Glutamatergic neuron (in vitro differentiated cells): ENCODE data around the gene TNFRSF1A. TPM values are rescaled to one million over a fixed set of nuclear protein-coding genes. Genes with fewer than 3 reads are reported as not detected.

Source experiments
- DNase-seq: peaks from one replicate; pipeline ENCODE4 v3.0.0; 2022
- H3K27ac Mint-ChIP-seq: one replicate; pipeline ENCODE4 v1.8.0; 2020; ENCODE audit warnings: mild to moderate bottlenecking, mixed read lengths, inconsistent platforms; ENCODE audit not compliant: unreplicated experiment
- H3K27me3 Mint-ChIP-seq: one replicate; pipeline ENCODE4 v1.8.0; 2020; ENCODE audit warnings: mild to moderate bottlenecking, moderate library complexity, mixed read lengths, inconsistent platforms; ENCODE audit not compliant: unreplicated experiment
- H3K36me3 Mint-ChIP-seq: one replicate; pipeline ENCODE4 v1.8.0; 2020; ENCODE audit warnings: mild to moderate bottlenecking, mixed read lengths, inconsistent platforms; ENCODE audit not compliant: unreplicated experiment
- H3K4me1 Mint-ChIP-seq: one replicate; pipeline ENCODE4 v1.8.0; 2020; ENCODE audit warnings: mild to moderate bottlenecking, low read depth, mixed read lengths, inconsistent platforms; ENCODE audit not compliant: unreplicated experiment
- H3K4me3 Mint-ChIP-seq: one replicate; pipeline ENCODE4 v1.8.0; 2020; ENCODE audit warnings: mild to moderate bottlenecking, mixed read lengths, inconsistent platforms; ENCODE audit not compliant: unreplicated experiment
- H3K9me3 Mint-ChIP-seq: one replicate; pipeline ENCODE4 v1.8.0; 2020; ENCODE audit warnings: mild to moderate bottlenecking, moderate library complexity, mixed read lengths, inconsistent platforms; ENCODE audit not compliant: unreplicated experiment
- total RNA-seq: library from RNA; stranded (reverse); fragmentation: NEBNext Ultra II Directional; extraction: Animal tissue kit (Norgen Biotek cat#: 25700); gene quantifications from one replicate; pipeline ENCODE4 v1.2.1, GENCODE V29; 2021; ENCODE audit not compliant: unreplicated experiment
- TF ChIP-seq, protein P1 (sequence below): fragments of 200-600 bp; sonication (generic); IDR thresholded peaks from one replicate; pipeline ENCODE4 v1.5.0; 2021; ENCODE audit not compliant: partially characterized antibody, unreplicated experiment

Gene TNFRSF1A
- total RNA-seq, 1 donor from 2014 or later = 7.4 TPM

DNA sequence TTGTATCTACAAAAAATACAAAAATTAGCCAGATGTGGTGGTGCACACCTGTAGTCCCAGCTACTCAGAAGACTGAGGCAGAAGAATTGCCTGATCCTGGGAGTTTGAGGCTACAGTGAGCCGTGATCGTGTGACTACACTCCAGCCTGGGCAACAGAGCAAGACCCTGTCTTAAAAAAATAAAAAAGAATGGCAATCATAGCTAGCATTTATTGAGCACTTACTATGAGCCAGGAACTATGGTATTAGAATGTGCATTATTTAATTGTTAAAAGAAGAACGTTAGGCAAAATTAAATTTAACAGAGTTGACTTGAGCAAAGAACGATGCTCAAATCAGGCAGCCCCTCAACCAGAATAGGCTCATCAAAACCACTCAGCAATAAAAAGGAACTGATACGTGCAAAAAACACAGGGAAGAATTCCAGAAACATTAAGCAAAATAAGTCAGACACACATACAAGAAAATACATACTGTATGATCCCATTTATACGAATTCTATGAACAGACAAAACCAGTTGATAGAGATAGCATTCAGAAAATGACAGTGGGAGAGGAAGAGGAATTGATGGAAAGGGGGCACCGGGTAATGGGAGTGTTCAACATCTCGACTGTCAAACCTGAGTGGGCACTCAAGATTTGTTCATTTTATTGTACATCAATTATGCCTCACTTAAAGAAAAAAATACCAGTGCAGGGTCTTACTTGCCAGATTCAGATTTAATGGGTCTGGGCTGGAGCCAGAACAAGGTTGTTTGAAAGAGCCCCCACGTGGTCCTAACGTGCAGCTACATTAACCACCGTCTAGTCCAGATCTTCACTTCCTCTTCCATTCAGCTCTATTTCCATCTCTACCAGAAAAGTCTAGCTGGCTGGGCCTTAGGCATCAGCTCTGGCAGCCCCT is 25.4 kb upstream of the TNFRSF1A start:
- no peak overlapping the region for H3K4me3 Mint-ChIP-seq
- TF ChIP-seq, protein P1, sequence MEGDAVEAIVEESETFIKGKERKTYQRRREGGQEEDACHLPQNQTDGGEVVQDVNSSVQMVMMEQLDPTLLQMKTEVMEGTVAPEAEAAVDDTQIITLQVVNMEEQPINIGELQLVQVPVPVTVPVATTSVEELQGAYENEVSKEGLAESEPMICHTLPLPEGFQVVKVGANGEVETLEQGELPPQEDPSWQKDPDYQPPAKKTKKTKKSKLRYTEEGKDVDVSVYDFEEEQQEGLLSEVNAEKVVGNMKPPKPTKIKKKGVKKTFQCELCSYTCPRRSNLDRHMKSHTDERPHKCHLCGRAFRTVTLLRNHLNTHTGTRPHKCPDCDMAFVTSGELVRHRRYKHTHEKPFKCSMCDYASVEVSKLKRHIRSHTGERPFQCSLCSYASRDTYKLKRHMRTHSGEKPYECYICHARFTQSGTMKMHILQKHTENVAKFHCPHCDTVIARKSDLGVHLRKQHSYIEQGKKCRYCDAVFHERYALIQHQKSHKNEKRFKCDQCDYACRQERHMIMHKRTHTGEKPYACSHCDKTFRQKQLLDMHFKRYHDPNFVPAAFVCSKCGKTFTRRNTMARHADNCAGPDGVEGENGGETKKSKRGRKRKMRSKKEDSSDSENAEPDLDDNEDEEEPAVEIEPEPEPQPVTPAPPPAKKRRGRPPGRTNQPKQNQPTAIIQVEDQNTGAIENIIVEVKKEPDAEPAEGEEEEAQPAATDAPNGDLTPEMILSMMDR = no peak
- H3K9me3 Mint-ChIP-seq = peaks cover 2% of the 10 kb centered on the region
- no peaks in the 10 kb centered on the region for H3K36me3 Mint-ChIP-seq
- peaks cover 6% of the 10 kb centered on the region for H3K27me3 Mint-ChIP-seq
- no peak overlapping the region for H3K27ac Mint-ChIP-seq
- DNase-seq = no peak
- peaks cover 3% of the 10 kb centered on the region for H3K4me1 Mint-ChIP-seq

DNA sequence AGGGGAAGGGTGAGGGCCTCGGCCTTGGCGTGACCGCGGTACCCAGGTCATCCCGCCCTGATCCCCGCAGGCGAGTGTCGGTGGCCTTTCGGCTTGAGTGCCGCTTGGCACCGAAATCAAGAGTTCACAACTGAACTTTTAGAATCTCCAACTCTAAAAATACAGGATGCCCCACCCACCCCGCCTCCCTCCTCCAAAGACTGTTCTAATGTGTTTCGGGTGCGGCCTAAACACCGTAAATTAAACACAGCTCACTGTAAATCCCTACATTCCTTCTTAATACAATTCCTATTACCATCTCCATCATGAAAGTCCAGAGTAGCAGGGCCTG is 22.1 kb upstream of the TNFRSF1A start:
- no peaks in the 10 kb centered on the region for H3K36me3 Mint-ChIP-seq
- peak overlapping the region; percentile 44 for H3K4me3 Mint-ChIP-seq
- H3K4me1 Mint-ChIP-seq = no peaks in the 10 kb centered on the region
- TF ChIP-seq, protein P1 = no peak
- H3K27me3 Mint-ChIP-seq = no peaks in the 10 kb centered on the region
- DNase-seq = no peak
- no peak overlapping the region for H3K27ac Mint-ChIP-seq
- peaks cover 5% of the 10 kb centered on the region for H3K9me3 Mint-ChIP-seq

DNA sequence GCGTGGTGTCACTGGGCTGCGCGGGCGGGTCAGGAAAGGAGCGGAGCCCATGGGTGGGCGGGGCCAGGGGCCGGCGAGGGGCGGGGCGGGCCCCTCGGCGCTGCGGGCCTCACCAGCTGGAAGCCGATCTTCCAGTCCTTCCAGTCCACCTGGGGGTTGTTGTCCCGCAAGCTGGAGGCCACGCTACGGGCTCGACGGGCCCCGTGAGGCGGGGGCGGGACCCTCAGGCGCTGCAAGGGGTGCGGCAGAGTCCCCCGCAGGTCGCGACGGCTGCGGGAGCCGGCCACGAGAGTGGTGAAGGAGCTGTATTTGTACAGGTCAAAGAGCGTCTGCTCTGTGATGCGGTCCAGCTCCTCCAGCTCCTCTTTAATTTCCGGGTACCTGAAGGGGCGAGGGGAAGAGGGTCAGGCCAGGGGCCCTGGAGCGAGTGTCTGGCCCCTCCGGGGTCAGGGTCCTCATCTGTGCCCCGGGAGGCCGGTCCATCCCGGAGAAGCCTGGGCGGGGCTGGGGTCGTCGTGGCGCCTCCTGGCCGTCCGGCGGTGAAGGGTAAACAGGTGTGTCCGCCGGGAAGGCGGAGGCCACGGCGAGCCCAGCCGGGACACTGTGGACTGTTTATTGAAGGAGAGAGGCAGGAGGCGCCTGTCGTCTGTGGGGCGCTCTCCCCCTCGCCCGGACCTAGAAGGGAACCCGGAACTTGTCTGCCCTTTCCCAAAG is 21.6 kb upstream of the TNFRSF1A start:
- Mint-ChIP-seq H3K27me3 (no peaks in the 10 kb centered on the region), H3K36me3 (no peaks in the 10 kb centered on the region), H3K4me3 (no peak overlapping the region), H3K9me3 (peaks cover 3% of the 10 kb centered on the region), H3K27ac (no peak overlapping the region), H3K4me1 (no peaks in the 10 kb centered on the region)
- DNase-seq = no peak
- TF ChIP-seq, protein P1 = no peak

DNA sequence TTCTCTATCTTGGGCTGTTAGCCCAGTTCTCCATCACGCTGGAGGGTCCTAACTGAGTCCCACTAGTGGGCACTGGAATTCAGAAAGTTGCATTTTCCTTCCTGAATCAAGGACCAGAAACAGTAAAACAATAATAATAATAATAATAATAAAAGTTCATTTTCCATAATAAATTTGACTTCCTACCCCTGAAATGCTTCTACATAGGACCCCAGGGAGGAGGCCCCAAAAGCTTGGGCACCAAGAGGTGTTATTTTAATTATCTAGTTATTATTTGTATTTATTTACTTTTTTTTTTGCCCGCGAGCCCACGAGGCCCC is 21.1 kb upstream of the TNFRSF1A start:
- no peak overlapping the region for H3K27ac Mint-ChIP-seq
- H3K27me3 Mint-ChIP-seq = no peaks in the 10 kb centered on the region
- no peak overlapping the region for H3K4me3 Mint-ChIP-seq
- no peaks in the 10 kb centered on the region for H3K36me3 Mint-ChIP-seq
- no peaks in the 10 kb centered on the region for H3K4me1 Mint-ChIP-seq
- H3K9me3 Mint-ChIP-seq = peaks cover 3% of the 10 kb centered on the region
- TF ChIP-seq, protein P1 = no peak
- no peak for DNase-seq

DNA sequence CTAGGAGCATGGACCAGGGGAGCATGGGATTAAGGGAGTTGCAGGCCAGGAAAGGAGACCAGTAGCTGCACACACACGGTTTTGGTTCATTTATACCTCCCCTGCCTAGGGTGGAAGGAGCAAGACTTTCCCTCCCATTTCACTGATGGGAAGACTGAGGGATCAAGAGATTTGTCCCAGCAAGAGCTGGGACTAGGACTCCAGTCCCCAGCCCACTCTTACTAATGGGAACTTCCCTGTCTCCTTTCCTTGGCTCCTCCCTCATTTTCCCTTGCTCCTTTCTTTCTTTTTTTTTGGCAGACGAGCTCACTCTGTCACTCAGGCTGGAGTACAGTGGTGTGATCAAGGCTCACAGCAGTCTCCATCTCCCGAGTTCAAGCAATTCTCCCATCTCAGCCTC is 20.5 kb upstream of the TNFRSF1A start:
- TF ChIP-seq, protein P1 = no peak
- Mint-ChIP-seq H3K4me1 (no peaks in the 10 kb centered on the region), H3K36me3 (no peaks in the 10 kb centered on the region), H3K9me3 (peaks cover 3% of the 10 kb centered on the region), H3K27ac (no peak overlapping the region), H3K27me3 (no peaks in the 10 kb centered on the region), H3K4me3 (no peak overlapping the region)
- no peak for DNase-seq
